ENCODE measurements around the gene BEX2.

DNA sequence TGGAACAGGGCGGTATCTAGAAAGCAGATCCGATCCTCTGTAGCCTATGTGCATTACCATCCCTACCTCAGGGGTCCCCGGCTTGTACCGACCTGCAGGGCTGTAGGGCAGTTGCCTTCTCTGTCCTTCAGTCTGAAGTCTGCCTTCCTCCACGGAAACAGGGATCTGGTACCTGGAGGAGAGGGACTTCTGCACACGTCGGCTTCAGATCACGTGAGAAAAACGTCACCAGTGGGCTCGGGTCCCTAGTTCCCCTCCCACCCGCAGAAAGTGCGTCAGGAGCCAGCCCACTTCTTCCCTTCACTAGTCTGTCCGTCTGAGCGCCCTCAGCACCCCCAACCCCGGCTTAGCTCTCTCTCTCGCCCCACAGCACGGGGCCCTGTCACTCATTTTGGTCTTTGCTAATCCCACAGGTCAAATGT lies 34.2 kb downstream of the BEX2 start, which contains the start of gene TCEAL5:
- TF ChIP-seq POLR2A (IDR thresholded peaks at IDR 0.05; ENCODE audit: low read length) (no peak), GATA1 (IDR thresholded peaks at IDR 0.05; ENCODE audit: low read depth, low read length) (no peak)

All from erythroblast (primary cell).